K562 (cell line): ENCODE measurements around the gene ASPRV1. TPM values are rescaled to one million over a fixed set of nuclear protein-coding genes. Genes with fewer than 3 reads are reported as not detected.

Experiments
- BMI1 ChIP-seq: fragments of 150-350 bp; IDR thresholded peaks from 2 replicates; pipeline ENCODE4 v1.6.1; 2014; ENCODE audit warnings: low read length
- CBX3 ChIP-seq, 2 experiments: IDR thresholded peaks; 1 replicate in 1 of 2; 2 replicates in 1 of 2; pipeline ENCODE4 v1.6.1; 2012; ENCODE audit warnings: inconsistent platforms in 2 of 2, low read length in 2 of 2, borderline replicate concordance in 1 of 2, control low read depth in 1 of 2
- PRPF4 ChIP-seq: fragments of 200-400 bp; formaldehyde crosslinking; IDR thresholded peaks from one replicate; pipeline ENCODE4 v1.6.1; 2017; ENCODE audit warnings: low read length, low read depth, mild to moderate bottlenecking; ENCODE audit not compliant: insufficient read depth, poor library complexity, severe bottlenecking
- SMAD1 ChIP-seq: fragments of 150-350 bp; IDR thresholded peaks from 2 replicates; pipeline ENCODE4 v1.6.1; 2014; ENCODE audit warnings: low read length, low read depth; ENCODE audit not compliant: partially characterized antibody
- TEAD2 ChIP-seq: fragments of 450-650 bp; IDR thresholded peaks from 2 replicates; pipeline ENCODE4 v1.6.1; 2016; ENCODE audit warnings: missing genetic modification characterization, control low read depth, missing compliant biosample characterization
- ZNF197 ChIP-seq: fragments of 200-800 bp; sonication (Bioruptor generic); IDR thresholded peaks from 2 replicates; pipeline ENCODE4 v1.6.1; 2016; ENCODE audit warnings: low read depth, missing genetic modification characterization, missing compliant biosample characterization
- ZNF217 ChIP-seq: sonication (generic); formaldehyde crosslinking; IDR thresholded peaks from 2 replicates; pipeline ENCODE4 v1.8.0; 2022; ENCODE audit warnings: mild to moderate bottlenecking, missing genetic modification reagents
- polyA plus RNA-seq, 8 experiments: library from polyadenylated mRNA; depleted of rRNA in 4 of 8; stranded (reverse) in 5 of 8; unstranded in 3 of 8; fragments of >200 nt; fragmentation: Nextera tagmentation in 2 of 8; fragmentation: Illumina TruSeq in 1 of 8; extraction: Ambion mirVana in 2 of 8; extraction: Trizol in 1 of 8; gene quantifications; 2 replicates each; pipeline versions ENCODE4 v1.2.1 to v1.2.3, GENCODE V29; 2011 to 2014; ENCODE audit warnings: inconsistent platforms in 1 of 8, missing spikeins in 1 of 8
- total RNA-seq, 7 experiments: library from RNA; depleted of rRNA in 6 of 7; stranded (reverse); fragments of >200 nt in 6 of 7; fragmentation: Illumina TruSeq in 2 of 7; extraction: Trizol in 2 of 7; gene quantifications; 2 replicates each; pipeline versions ENCODE4 v1.2.1 to v1.2.3, GENCODE V29; 2011 to 2021; ENCODE audit warnings: low replicate concordance in 1 of 7
- TF ChIP-seq, protein P1 (sequence below): sonication (generic); formaldehyde crosslinking; IDR thresholded peaks from 2 replicates; pipeline ENCODE4 v1.8.1; 2022; ENCODE audit warnings: missing genetic modification reagents
- TF ChIP-seq, protein P2 (sequence below): fragments of 200-600 bp; sonication (generic); IDR thresholded peaks from one replicate; pipeline ENCODE4 v1.6.1; 2012; ENCODE audit warnings: mild to moderate bottlenecking, low read depth, low read length, inconsistent platforms
- TF ChIP-seq, protein P3 (sequence below): fragments of 250-450 bp; sonication (Bioruptor Pico); IDR thresholded peaks from 2 replicates; pipeline ENCODE4 v1.4.0; 2020
- TF ChIP-seq, protein P4 (sequence below): fragments of 450-650 bp; formaldehyde crosslinking; conservative IDR thresholded peaks from 2 replicates; pipeline ENCODE4 v1.4.0; 2022; ENCODE audit warnings: mild to moderate bottlenecking, missing genetic modification characterization

ASPRV1 gene
- total and polyA plus RNA-seq, 9 of the 15 experiments (the other 6 are each of a cell fraction or from before 2014, with no cell fraction given): 0.17 to 0.72 (median 0.47) TPM; not detected in 1

DNA sequence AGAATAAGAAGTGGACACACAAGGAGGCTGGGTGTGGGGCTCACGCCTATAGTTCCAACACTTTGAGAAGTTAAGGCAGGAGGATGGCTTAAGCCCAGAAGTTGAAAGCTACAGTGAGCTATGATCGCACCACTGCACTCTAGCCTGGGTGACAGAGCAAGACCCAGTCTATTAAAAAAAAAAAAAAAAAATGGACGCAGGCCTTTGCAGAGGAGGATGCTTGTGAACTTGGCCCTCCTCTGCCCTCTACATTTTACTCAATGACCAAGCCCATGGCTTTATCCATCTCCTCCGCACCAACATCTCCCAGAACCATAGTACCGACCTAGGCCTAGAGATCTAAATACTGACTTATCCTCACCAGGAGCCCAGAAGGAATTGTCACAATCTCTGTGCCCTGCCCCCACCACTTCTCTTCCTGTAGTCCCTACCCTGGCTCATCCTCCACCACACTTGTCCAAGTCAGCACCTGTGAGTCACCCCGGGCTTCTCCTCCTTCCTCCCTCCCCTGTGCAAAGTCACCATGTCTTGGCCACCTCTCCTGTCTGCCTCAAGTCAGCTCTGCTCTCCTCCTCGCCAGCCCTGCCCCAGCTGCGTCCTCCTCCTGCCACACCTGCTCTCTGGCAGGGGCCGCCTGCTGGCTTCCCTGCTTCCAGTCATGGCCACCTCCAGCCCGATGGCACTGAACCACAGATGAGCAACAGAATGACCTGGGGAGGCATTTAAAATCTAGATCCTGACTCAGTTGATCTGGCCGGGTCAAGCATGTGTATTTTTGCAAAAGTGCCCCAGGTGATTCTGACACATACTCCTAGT is 35.8 kb upstream of the ASPRV1 start (continued):
- TF ChIP-seq, protein P1, sequence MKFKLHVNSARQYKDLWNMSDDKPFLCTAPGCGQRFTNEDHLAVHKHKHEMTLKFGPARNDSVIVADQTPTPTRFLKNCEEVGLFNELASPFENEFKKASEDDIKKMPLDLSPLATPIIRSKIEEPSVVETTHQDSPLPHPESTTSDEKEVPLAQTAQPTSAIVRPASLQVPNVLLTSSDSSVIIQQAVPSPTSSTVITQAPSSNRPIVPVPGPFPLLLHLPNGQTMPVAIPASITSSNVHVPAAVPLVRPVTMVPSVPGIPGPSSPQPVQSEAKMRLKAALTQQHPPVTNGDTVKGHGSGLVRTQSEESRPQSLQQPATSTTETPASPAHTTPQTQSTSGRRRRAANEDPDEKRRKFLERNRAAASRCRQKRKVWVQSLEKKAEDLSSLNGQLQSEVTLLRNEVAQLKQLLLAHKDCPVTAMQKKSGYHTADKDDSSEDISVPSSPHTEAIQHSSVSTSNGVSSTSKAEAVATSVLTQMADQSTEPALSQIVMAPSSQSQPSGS (CRISPR knock-in tag): no peak
- TF ChIP-seq, protein P2, sequence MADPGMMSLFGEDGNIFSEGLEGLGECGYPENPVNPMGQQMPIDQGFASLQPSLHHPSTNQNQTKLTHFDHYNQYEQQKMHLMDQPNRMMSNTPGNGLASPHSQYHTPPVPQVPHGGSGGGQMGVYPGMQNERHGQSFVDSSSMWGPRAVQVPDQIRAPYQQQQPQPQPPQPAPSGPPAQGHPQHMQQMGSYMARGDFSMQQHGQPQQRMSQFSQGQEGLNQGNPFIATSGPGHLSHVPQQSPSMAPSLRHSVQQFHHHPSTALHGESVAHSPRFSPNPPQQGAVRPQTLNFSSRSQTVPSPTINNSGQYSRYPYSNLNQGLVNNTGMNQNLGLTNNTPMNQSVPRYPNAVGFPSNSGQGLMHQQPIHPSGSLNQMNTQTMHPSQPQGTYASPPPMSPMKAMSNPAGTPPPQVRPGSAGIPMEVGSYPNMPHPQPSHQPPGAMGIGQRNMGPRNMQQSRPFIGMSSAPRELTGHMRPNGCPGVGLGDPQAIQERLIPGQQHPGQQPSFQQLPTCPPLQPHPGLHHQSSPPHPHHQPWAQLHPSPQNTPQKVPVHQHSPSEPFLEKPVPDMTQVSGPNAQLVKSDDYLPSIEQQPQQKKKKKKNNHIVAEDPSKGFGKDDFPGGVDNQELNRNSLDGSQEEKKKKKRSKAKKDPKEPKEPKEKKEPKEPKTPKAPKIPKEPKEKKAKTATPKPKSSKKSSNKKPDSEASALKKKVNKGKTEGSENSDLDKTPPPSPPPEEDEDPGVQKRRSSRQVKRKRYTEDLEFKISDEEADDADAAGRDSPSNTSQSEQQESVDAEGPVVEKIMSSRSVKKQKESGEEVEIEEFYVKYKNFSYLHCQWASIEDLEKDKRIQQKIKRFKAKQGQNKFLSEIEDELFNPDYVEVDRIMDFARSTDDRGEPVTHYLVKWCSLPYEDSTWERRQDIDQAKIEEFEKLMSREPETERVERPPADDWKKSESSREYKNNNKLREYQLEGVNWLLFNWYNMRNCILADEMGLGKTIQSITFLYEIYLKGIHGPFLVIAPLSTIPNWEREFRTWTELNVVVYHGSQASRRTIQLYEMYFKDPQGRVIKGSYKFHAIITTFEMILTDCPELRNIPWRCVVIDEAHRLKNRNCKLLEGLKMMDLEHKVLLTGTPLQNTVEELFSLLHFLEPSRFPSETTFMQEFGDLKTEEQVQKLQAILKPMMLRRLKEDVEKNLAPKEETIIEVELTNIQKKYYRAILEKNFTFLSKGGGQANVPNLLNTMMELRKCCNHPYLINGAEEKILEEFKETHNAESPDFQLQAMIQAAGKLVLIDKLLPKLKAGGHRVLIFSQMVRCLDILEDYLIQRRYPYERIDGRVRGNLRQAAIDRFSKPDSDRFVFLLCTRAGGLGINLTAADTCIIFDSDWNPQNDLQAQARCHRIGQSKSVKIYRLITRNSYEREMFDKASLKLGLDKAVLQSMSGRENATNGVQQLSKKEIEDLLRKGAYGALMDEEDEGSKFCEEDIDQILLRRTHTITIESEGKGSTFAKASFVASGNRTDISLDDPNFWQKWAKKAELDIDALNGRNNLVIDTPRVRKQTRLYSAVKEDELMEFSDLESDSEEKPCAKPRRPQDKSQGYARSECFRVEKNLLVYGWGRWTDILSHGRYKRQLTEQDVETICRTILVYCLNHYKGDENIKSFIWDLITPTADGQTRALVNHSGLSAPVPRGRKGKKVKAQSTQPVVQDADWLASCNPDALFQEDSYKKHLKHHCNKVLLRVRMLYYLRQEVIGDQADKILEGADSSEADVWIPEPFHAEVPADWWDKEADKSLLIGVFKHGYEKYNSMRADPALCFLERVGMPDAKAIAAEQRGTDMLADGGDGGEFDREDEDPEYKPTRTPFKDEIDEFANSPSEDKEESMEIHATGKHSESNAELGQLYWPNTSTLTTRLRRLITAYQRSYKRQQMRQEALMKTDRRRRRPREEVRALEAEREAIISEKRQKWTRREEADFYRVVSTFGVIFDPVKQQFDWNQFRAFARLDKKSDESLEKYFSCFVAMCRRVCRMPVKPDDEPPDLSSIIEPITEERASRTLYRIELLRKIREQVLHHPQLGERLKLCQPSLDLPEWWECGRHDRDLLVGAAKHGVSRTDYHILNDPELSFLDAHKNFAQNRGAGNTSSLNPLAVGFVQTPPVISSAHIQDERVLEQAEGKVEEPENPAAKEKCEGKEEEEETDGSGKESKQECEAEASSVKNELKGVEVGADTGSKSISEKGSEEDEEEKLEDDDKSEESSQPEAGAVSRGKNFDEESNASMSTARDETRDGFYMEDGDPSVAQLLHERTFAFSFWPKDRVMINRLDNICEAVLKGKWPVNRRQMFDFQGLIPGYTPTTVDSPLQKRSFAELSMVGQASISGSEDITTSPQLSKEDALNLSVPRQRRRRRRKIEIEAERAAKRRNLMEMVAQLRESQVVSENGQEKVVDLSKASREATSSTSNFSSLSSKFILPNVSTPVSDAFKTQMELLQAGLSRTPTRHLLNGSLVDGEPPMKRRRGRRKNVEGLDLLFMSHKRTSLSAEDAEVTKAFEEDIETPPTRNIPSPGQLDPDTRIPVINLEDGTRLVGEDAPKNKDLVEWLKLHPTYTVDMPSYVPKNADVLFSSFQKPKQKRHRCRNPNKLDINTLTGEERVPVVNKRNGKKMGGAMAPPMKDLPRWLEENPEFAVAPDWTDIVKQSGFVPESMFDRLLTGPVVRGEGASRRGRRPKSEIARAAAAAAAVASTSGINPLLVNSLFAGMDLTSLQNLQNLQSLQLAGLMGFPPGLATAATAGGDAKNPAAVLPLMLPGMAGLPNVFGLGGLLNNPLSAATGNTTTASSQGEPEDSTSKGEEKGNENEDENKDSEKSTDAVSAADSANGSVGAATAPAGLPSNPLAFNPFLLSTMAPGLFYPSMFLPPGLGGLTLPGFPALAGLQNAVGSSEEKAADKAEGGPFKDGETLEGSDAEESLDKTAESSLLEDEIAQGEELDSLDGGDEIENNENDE: no peak
- TF ChIP-seq BMI1: no peak
- TF ChIP-seq, protein P3, sequence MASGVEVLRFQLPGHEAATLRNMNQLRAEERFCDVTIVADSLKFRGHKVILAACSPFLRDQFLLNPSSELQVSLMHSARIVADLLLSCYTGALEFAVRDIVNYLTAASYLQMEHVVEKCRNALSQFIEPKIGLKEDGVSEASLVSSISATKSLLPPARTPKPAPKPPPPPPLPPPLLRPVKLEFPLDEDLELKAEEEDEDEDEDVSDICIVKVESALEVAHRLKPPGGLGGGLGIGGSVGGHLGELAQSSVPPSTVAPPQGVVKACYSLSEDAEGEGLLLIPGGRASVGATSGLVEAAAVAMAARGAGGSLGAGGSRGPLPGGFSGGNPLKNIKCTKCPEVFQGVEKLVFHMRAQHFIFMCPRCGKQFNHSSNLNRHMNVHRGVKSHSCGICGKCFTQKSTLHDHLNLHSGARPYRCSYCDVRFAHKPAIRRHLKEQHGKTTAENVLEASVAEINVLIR (CRISPR knock-in tag): no peak
- no peak for TF ChIP-seq CBX3 (IDR thresholded peaks at IDR 0.05; ENCODE audit: borderline replicate concordance in 1 of 2, low read length in 2 of 2)
- no peak for TF ChIP-seq ZNF217 (CRISPR knock-in tag)
- TF ChIP-seq ZNF197: no peak
- no peak for TF ChIP-seq SMAD1
- TF ChIP-seq PRPF4: no peak
- TF ChIP-seq, protein P4, sequence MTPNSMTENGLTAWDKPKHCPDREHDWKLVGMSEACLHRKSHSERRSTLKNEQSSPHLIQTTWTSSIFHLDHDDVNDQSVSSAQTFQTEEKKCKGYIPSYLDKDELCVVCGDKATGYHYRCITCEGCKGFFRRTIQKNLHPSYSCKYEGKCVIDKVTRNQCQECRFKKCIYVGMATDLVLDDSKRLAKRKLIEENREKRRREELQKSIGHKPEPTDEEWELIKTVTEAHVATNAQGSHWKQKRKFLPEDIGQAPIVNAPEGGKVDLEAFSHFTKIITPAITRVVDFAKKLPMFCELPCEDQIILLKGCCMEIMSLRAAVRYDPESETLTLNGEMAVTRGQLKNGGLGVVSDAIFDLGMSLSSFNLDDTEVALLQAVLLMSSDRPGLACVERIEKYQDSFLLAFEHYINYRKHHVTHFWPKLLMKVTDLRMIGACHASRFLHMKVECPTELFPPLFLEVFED: peak; percentile 7; the same call in 1 of the 2 replicates
- TF ChIP-seq TEAD2 (tag): no peak
